HCT116 (cell line): ENCODE measurements around the gene HGF. TPM values are rescaled to one million over a fixed set of nuclear protein-coding genes. Genes with fewer than 3 reads are reported as not detected.
"Not testable (repeated sequence)": the region's sequence is repeated elsewhere in the genome, so short reads cannot be mapped to it uniquely, and the experiment has no call there.

Source experiments
- ATAC-seq: fragments of 200-7000 bp; cut with Tn5 transposase; 2 replicates; pipeline ENCODE4 v1.9.1; 2020; ENCODE audit warnings: mild to moderate bottlenecking, moderate library complexity
- BruUV-seq: library from RNA; stranded (reverse); fragments of 400-500 nt; replicated peaks from 2 replicates; lab custom pipeline; 2021; lab: Mats Ljungman, UMichigan
- CTCF ChIA-PET: fragments of 300-600 bp; sonication (Branson Sonifier 250); formaldehyde crosslinking; loops from one replicate; lab custom pipeline; 2021; ENCODE audit warnings: antibody characterized with exemption; lab: Charles Lee
- POLR2A ChIA-PET: fragments of 300-600, 350-600 bp; sonication (Branson Sonifier 250); formaldehyde crosslinking; loops from one replicate; lab custom pipeline; 2021; ENCODE audit warnings: antibody characterized with exemption; lab: Charles Lee
- RAD21 ChIA-PET, 2 experiments: fragments of 300-600 bp; sonication (Branson Sonifier 250); formaldehyde crosslinking; loops; one replicate each; lab custom pipeline; 2023; ENCODE audit warnings: low total read pairs in 2 of 2; ENCODE audit not compliant: uncharacterized antibody in 2 of 2, unreplicated experiment in 2 of 2, low non-redundant PET in 1 of 2; lab: Charles Lee
- DNase-seq: peaks from one replicate; pipeline ENCODE4 v3.0.0-alpha.2; 2010; ENCODE audit warnings: low read depth, low spot score
- H2AFZ ChIP-seq: fragments of 200-600 bp; shearing (Covaris generic), sonication (generic); 2 replicates; pipeline ENCODE4 v1.6.1; 2017; ENCODE audit warnings: low read depth, mixed run types, mixed read lengths, antibody characterized with exemption, low read length; ENCODE audit not compliant: poor library complexity, severe bottlenecking
- H3K27ac ChIP-seq: 2 replicates; pipeline ENCODE4 v1.5.1; 2012; ENCODE audit warnings: low read depth, low read length
- H3K27me3 ChIP-seq: fragments of 200-600 bp; sonication (generic); 2 replicates; pipeline ENCODE4 v1.6.1; 2016; ENCODE audit warnings: mixed run types, low read length, mixed read lengths; ENCODE audit not compliant: insufficient read depth
- H3K36me3 ChIP-seq, 2 experiments: fragments of 200-500 bp in 1 of 2; fragments of 200-600 bp in 1 of 2; sonication (Bioruptor generic) in 1 of 2; sonication (generic) in 1 of 2; 2 replicates each; pipeline versions ENCODE4 v1.5.1 to v1.6.1; 2014 to 2016; ENCODE audit warnings: low read length in 2 of 2, inconsistent platforms in 1 of 2, mixed read lengths in 1 of 2, mixed run types in 1 of 2; ENCODE audit not compliant: insufficient read depth in 2 of 2, control insufficient read depth in 1 of 2
- H3K4me1 ChIP-seq, 2 experiments: fragments of 200-600 bp in 1 of 2; sonication (generic) in 1 of 2; 2 replicates each; pipeline versions ENCODE4 v1.5.1 to v1.6.1; 2012 to 2017; ENCODE audit warnings: low read length in 2 of 2, inconsistent platforms in 1 of 2, mild to moderate bottlenecking in 1 of 2, mixed read lengths in 1 of 2, mixed run types in 1 of 2, moderate library complexity in 1 of 2; ENCODE audit not compliant: insufficient read depth in 2 of 2, control insufficient read depth in 1 of 2
- H3K4me2 ChIP-seq: fragments of 200-600 bp; sonication (generic); 2 replicates; pipeline ENCODE4 v1.6.1; 2017; ENCODE audit warnings: mixed run types, low read length, mixed read lengths
- H3K4me3 ChIP-seq, 2 experiments: fragments of 200-600 bp in 1 of 2; sonication (generic) in 1 of 2; replicated peaks in 1 of 2; 2 replicates each; pipeline ENCODE4 v1.5.1; 2011 to 2016; ENCODE audit warnings: low read length in 2 of 2, control low read depth in 1 of 2, low read depth in 1 of 2, mild to moderate bottlenecking in 1 of 2, mixed read lengths in 1 of 2, mixed run types in 1 of 2
- H3K79me2 ChIP-seq: fragments of 200-600 bp; sonication (generic); 2 replicates; pipeline ENCODE4 v1.6.1; 2017; ENCODE audit warnings: mild to moderate bottlenecking, mixed run types, low read length, moderate library complexity, mixed read lengths; ENCODE audit not compliant: insufficient read depth
- H3K9ac ChIP-seq: fragments of 200-600 bp; sonication (generic); 2 replicates; pipeline ENCODE4 v1.6.1; 2016; ENCODE audit warnings: low read length, mixed read lengths
- H3K9me2 ChIP-seq: fragments of 200-600 bp; sonication (generic), shearing (Covaris generic); 2 replicates; pipeline ENCODE4 v1.6.1; 2017; ENCODE audit warnings: mixed run types, mild to moderate bottlenecking, moderate library complexity; ENCODE audit not compliant: insufficient read depth
- H3K9me3 ChIP-seq, 2 experiments: fragments of 200-500 bp in 1 of 2; fragments of 200-600 bp in 1 of 2; sonication (Bioruptor generic) in 1 of 2; sonication (generic) in 1 of 2; 2 replicates each; pipeline ENCODE4 v1.6.1; 2014 to 2017; ENCODE audit warnings: low read length in 2 of 2, mixed read lengths in 2 of 2, inconsistent platforms in 1 of 2, low read depth in 1 of 2, mild to moderate bottlenecking in 1 of 2, mixed run types in 1 of 2, moderate library complexity in 1 of 2; ENCODE audit not compliant: control insufficient read depth in 1 of 2, insufficient read depth in 1 of 2
- H4K20me1 ChIP-seq: fragments of 200-600 bp; sonication (generic), shearing (Covaris generic); 2 replicates; pipeline ENCODE4 v1.6.1; 2017; ENCODE audit warnings: mixed run types, mild to moderate bottlenecking, moderate library complexity; ENCODE audit not compliant: insufficient read depth
- ELF1 ChIP-seq: IDR thresholded peaks from 2 replicates; pipeline ENCODE4 v1.6.1; 2012; ENCODE audit warnings: low read depth, borderline replicate concordance
- EZH2phosphoT487 ChIP-seq: fragments of 200-600 bp; IDR thresholded peaks from 2 replicates; pipeline ENCODE4 v1.6.1; 2018; ENCODE audit warnings: antibody characterized with exemption, borderline replicate concordance
- FOSL1 ChIP-seq: IDR thresholded peaks from 2 replicates; pipeline ENCODE4 v1.6.1; 2012; ENCODE audit warnings: low read depth
- JUND ChIP-seq: IDR thresholded peaks from 2 replicates; pipeline ENCODE4 v1.6.1; 2012
- POLR2AphosphoS5 ChIP-seq: IDR thresholded peaks from 2 replicates; pipeline ENCODE4 v1.6.1; 2011; ENCODE audit warnings: mild to moderate bottlenecking, low read depth, low read length, moderate library complexity
- RAD21 ChIP-seq: IDR thresholded peaks from 2 replicates; pipeline ENCODE4 v1.6.1; 2012; ENCODE audit warnings: low read depth, mild to moderate bottlenecking
- SIN3A ChIP-seq: IDR thresholded peaks from 2 replicates; pipeline ENCODE4 v1.6.1; 2012; ENCODE audit warnings: low read depth
- SP1 ChIP-seq: IDR thresholded peaks from 2 replicates; pipeline ENCODE4 v1.6.1; 2012; ENCODE audit warnings: low read depth
- TCF7L2 ChIP-seq: IDR thresholded peaks from 2 replicates; pipeline ENCODE4 v1.7.0; 2011; ENCODE audit warnings: borderline replicate concordance, inconsistent platforms; ENCODE audit not compliant: insufficient read depth, insufficient read length; ENCODE audit errors: extremely low read depth
- ZBTB33 ChIP-seq: IDR thresholded peaks from 2 replicates; pipeline ENCODE4 v1.6.1; 2011; ENCODE audit warnings: mild to moderate bottlenecking, low read length, moderate library complexity; ENCODE audit not compliant: insufficient replicate concordance; ENCODE audit errors: extremely low read depth
- intact Hi-C: fragments of 100-400 bp; cut with micrococcal nuclease; formaldehyde crosslinking; loops from 2 replicates; pipeline ENCODE4 v1.10.0; 2022
- total RNA-seq: library from RNA; stranded (reverse); gene quantifications from one replicate; pipeline ENCODE4 v1.2.1, GENCODE V29; 2021; ENCODE audit not compliant: unreplicated experiment
- TF ChIP-seq, protein P1 (sequence below): IDR thresholded peaks from 2 replicates; pipeline ENCODE4 v1.6.1; 2012
- TF ChIP-seq, protein P2 (sequence below): IDR thresholded peaks from 2 replicates; pipeline ENCODE4 v1.6.1; 2012; ENCODE audit warnings: low read depth
- TF ChIP-seq, protein P3 (sequence below), 3 experiments: fragments of 200-600 bp in 1 of 3; sonication (generic) in 1 of 3; IDR thresholded peaks in 2 of 3; conservative IDR thresholded peaks in 1 of 3; 2 replicates each; pipeline ENCODE4 v1.5.1; 2012 to 2017; ENCODE audit warnings: low read depth in 2 of 3, low read length in 2 of 3, antibody characterized with exemption in 1 of 3, borderline replicate concordance in 1 of 3, control low read depth in 1 of 3, mild to moderate bottlenecking in 1 of 3, mixed read lengths in 1 of 3, mixed run types in 1 of 3, moderate library complexity in 1 of 3; ENCODE audit not compliant: insufficient read depth in 1 of 3

HGF gene
- total RNA-seq, 1 experiment from 2014 or later: 0.15 TPM

DNA sequence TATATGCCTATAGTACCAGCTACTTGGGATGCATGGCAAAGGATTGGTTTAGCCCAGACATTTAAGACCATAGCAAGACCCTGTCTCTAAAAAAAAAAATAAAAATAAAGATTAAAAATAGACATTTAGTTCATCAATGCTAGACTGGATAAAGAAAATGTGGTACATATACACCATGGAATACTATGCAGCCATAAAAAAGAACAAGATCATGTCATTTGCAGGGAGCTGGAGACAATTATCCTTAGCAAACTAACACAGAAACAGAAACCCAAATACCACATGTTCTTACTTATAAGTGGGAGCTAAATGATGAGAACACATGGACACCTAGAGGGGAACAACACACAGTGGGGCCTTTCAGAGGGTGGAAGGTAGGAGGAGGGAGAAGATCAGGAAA, 38.5 kb upstream of the HGF start:
- H3K9ac ChIP-seq, BruUV-seq, H3K27ac ChIP-seq, H3K9me2 ChIP-seq, H3K4me2 ChIP-seq, intact Hi-C loops, POLR2A ChIA-PET, RAD21 ChIA-PET, ATAC-seq, H3K36me3 ChIP-seq, H3K9me3 ChIP-seq, H2AFZ ChIP-seq, H4K20me1 ChIP-seq, H3K27me3 ChIP-seq, H3K79me2 ChIP-seq, DNase-seq, H3K4me3 ChIP-seq, CTCF ChIA-PET: not testable (repeated sequence)
- H3K4me1 ChIP-seq: peaks cover 6 to 17% of the 10 kb centered on the region in 2 experiments

- Histone ChIP-seq H3K4me2 (no peak overlapping the region), H3K27ac (no peak overlapping the region), H3K4me3 (no peak overlapping the region), H3K36me3 (no peaks in the 10 kb centered on the region), H3K27me3 (no peaks in the 10 kb centered on the region), H3K9me2 (no peaks in the 10 kb centered on the region), H3K4me1 (no peaks in the 10 kb centered on the region), H4K20me1 (no peaks in the 10 kb centered on the region), H3K79me2 (no peaks in the 10 kb centered on the region), H2AFZ (no peak overlapping the region), H3K9me3 (no peaks in the 10 kb centered on the region), H3K9ac (no peak overlapping the region)
- intact Hi-C loops: no loop called here
- CTCF ChIA-PET: no interaction called here
- ATAC-seq (no peak), DNase-seq (no peak)
- RAD21 ChIA-PET: no interaction called here
- no TSS peak for BruUV-seq
- POLR2A ChIA-PET: no interaction called here
- no peak for TF ChIP-seq JUND
- no peak for TF ChIP-seq POLR2AphosphoS5
- TF ChIP-seq, protein P1, sequence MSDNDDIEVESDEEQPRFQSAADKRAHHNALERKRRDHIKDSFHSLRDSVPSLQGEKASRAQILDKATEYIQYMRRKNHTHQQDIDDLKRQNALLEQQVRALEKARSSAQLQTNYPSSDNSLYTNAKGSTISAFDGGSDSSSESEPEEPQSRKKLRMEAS: no peak
- TF ChIP-seq FOSL1: no peak
- TF ChIP-seq, protein P2, sequence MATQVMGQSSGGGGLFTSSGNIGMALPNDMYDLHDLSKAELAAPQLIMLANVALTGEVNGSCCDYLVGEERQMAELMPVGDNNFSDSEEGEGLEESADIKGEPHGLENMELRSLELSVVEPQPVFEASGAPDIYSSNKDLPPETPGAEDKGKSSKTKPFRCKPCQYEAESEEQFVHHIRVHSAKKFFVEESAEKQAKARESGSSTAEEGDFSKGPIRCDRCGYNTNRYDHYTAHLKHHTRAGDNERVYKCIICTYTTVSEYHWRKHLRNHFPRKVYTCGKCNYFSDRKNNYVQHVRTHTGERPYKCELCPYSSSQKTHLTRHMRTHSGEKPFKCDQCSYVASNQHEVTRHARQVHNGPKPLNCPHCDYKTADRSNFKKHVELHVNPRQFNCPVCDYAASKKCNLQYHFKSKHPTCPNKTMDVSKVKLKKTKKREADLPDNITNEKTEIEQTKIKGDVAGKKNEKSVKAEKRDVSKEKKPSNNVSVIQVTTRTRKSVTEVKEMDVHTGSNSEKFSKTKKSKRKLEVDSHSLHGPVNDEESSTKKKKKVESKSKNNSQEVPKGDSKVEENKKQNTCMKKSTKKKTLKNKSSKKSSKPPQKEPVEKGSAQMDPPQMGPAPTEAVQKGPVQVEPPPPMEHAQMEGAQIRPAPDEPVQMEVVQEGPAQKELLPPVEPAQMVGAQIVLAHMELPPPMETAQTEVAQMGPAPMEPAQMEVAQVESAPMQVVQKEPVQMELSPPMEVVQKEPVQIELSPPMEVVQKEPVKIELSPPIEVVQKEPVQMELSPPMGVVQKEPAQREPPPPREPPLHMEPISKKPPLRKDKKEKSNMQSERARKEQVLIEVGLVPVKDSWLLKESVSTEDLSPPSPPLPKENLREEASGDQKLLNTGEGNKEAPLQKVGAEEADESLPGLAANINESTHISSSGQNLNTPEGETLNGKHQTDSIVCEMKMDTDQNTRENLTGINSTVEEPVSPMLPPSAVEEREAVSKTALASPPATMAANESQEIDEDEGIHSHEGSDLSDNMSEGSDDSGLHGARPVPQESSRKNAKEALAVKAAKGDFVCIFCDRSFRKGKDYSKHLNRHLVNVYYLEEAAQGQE: no peak
- no peak for TF ChIP-seq ZBTB33
- no peak for TF ChIP-seq SP1
- no peak for TF ChIP-seq ELF1
- TF ChIP-seq TCF7L2: no peak
- no peak for TF ChIP-seq EZH2phosphoT487
- TF ChIP-seq, protein P3, sequence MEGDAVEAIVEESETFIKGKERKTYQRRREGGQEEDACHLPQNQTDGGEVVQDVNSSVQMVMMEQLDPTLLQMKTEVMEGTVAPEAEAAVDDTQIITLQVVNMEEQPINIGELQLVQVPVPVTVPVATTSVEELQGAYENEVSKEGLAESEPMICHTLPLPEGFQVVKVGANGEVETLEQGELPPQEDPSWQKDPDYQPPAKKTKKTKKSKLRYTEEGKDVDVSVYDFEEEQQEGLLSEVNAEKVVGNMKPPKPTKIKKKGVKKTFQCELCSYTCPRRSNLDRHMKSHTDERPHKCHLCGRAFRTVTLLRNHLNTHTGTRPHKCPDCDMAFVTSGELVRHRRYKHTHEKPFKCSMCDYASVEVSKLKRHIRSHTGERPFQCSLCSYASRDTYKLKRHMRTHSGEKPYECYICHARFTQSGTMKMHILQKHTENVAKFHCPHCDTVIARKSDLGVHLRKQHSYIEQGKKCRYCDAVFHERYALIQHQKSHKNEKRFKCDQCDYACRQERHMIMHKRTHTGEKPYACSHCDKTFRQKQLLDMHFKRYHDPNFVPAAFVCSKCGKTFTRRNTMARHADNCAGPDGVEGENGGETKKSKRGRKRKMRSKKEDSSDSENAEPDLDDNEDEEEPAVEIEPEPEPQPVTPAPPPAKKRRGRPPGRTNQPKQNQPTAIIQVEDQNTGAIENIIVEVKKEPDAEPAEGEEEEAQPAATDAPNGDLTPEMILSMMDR (IDR thresholded peaks at IDR 0.05 in 2 of 3, conservative IDR thresholded peaks at IDR 0.05 in 1 of 3; ENCODE audit: borderline replicate concordance in 1 of 3, insufficient read depth in 1 of 3, low read depth in 2 of 3, low read length in 2 of 3): no peak
- no peak for TF ChIP-seq RAD21
- TF ChIP-seq SIN3A: no peak
Measured at GRCh38 chr7:81803267-81803666, 33.4 kb upstream of the HGF start.
